GM21528 (cell line): ENCODE data around the gene AK5.
"Not testable (repeated sequence)": the region's sequence is repeated elsewhere in the genome, so short reads cannot be mapped to it uniquely, and the experiment has no call there.

Source experiments
- ATAC-seq: cut with Tn5 transposase; IDR thresholded peaks from one replicate; pipeline ENCODE4 v1.9.1; 2021; ENCODE audit warnings: mild to moderate bottlenecking, moderate library complexity; ENCODE audit not compliant: unreplicated experiment, low FRiP score

The AK5 gene

DNA sequence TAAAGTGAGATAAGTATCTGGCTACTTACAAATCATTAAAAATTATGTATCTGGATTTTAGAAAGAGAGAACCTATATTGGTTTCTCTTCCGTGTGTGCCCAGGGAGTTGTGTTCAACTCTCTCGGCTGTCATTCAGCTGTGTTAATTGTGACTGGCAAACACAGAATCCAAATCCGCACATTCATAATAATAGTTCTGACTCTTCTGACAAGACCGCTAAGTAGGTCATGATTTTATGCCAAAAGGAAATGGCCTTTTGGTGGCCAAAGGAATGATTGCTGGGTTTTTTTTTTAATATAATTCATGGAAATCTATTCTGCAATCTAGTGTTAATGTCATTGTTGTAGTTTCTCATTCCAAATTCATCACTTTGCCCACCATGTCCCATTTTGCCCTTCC, 110.7 kb downstream of the AK5 start:
- ATAC-seq, result no peak

DNA sequence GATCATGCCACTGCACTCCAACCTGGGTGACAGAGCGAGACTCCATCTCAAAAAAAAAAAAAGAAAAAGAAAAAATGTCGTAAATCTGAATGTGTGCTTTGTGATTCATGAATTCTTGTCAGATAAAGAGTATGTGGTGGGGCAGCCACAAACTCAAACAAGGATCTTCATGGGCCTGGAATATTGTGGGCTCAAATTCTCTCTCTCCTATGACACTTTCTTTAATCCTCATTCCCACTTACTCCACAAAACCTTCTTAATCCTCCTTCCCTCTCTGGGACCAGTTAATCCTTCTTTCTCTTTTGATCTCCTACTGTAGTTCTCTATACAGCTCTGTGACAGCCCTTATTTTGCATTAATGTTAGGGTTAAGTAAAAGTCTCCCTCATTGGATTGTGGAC, 112.3 kb downstream of the AK5 start:
- no peak for ATAC-seq

DNA sequence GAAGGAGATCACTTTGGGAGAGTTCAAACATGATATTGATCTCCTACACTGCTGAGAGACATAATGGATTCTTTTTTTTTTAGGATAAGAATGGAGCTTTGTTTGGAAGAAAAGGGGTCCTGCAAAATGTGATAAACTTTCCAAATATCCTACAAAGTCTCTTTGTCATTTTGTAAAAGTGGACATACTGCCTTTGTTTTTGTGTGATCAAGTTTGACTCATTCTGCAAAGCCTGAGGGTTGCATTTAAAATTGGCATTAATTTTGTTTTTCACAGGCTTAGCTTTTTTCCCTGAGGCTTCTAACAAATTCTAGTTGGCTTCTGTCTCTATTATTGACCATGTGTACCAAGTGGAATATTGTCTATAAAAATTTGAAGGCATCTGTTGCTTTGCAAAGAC, 113.2 kb downstream of the AK5 start:
- no peak for ATAC-seq

DNA sequence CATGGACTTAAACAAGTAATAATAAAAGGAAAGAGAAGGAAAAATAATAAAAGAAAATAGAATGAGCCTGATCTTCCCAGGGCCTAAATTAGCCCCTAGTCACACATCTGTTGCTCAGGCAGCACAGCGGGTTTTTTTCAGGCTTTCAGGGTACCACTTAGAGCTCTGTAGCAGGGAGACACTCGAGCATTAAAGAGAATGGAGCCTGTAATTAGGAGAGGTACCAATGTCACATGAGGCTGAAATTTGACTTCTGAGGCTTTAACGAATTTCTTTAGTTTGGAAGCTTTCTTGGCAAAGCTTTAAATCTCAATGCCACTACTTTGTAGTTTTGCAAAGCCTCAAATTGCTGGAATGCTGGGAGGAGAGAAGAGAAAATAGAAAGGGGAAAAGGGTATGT, 116.3 kb downstream of the AK5 start:
- no peak for ATAC-seq

DNA sequence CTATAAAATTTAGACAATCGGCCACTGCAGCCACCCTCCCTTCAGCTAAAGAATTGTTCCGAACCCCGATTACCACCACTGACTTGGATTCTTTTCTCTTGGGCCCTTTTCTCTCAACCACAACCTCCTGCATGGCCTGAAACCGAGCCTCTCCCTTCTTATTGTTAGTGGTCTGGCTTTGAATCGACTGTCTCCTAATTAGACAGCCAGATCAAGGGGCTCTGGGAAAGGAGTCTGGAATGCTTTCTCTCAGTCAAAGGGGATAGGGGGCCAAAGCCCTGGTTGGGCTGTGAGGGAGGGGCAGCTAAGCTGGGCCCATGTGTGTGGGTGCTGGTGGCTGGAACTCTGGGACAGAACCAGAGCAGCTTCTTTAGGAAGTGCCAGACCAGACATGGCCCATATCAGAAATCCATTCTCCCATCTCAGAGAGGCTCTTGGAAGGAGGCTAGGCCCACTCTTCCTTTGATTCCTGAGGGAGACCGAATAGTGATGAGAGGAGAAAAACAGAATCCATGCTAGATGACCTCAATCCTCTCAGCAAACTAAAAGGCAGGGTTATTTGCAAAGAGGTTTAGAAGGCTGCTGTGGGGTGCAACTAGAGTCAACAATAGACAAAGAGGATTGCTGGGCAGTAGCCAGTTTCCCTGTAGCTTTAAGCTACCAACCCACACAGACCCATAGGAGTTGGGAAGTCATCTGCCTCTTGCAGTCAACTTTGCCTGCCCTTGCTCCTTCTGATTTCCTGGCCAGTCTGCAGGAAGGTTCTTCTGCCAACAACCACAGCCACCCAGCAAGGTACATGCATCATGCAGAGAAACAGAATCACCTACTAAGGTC, 117.6 kb downstream of the AK5 start:
- no peak for ATAC-seq

DNA sequence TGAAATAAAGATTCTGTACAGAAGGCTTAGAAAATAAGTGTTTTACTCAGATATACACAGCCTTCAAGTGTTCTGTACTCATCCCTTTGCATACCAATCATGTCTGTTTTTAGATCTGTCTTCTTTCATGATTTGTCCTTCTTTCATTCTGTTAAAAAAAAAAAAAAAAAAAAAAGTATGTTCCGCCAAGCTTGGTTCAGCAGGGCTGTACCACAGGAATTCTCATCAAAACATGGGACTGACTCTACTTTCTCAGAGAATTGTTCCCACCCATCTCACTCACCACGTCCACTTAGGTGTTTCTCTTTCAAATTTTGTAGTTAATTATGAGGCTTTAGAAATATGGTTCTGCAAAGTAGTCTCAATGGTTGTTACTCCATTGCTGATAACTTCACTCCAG, 119.0 kb downstream of the AK5 start:
- no peak for ATAC-seq

DNA sequence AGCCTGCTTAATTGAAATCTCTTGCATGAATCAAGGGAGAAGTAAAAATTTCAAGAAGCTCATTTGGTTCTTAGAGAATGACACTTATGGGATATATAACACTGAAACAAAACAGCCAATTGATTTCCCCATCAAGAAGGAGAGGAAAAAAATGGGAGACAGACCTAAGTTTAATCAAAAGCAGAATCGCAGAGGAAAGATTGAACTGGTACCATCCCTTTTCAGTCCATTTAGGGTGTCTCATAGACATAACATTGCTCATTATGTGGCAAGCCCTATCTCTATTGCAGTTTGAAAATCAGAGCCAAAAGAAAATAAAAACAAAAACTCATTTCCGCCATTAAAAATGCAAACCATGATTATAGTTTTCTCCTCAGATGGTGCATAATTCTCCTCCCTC, 119.6 kb downstream of the AK5 start:
- no peak for ATAC-seq

DNA sequence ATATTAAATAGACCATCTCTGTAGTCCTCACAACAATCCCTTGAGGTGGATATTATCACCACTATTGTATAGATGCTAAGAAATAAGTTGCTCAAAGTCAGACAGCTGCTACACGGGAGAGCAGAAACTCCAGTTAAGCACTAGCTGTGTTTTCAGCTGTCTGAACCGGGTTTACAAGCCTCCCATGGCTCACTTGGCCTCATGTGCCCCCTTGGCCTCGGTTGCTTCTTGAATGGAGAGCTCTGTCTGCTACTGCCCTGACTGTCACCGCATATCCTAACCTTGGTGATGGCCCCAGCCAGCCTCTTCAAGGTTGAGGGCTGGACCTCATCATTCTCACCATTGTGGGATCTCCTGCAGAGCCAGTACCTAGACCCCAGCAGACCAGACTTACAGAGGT, 123.4 kb downstream of the AK5 start:
- ATAC-seq, result no peak

DNA sequence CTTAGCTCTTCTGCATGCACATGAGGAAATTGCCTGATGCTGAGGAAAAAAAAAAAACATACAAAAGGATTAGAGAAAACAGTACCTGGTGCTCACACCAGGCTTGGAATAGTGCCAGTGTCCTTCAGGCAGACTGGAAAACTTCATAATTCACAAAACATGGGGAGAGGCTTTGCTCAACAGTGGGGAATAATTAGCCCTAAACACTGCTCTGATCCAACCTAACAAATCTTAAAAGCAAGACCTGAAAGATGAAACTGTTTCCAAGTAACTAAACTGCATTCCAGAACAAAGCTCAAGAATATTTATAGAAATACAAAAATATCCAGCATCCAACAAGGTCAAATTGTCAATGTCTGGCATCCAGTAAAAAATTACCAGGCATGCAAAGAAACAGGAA, 124.8 kb downstream of the AK5 start:
- no peak for ATAC-seq

DNA sequence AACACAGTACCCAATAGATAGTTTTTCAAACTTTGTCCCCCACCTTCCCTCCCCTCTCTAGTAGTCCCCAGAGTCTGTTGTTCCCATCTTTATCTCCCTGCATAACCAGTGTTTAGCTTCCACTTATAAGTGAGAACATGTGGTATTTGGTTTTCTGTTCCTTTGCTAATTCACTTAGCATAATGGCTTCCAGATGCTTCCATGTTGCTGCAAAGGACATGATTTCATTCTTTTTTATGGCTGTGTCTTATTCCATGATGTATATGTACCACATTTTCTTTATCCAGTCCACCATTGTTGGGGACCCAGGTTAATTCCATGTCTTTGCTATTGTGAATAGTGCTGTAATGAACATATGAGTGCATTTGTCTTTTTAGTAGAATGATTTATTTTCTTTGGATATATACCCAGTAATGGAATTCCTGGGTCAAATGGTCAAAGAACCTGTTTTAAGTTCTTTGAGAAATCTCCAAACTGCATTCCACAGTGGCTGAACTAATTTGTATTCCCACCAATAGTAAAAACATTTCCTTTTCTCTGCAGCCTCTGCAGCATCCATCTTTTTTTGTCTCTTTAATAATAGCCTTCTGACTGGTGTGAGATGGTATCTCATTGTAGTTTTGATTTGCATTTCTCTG, 126.0 kb downstream of the AK5 start:
- ATAC-seq, result no peak

DNA sequence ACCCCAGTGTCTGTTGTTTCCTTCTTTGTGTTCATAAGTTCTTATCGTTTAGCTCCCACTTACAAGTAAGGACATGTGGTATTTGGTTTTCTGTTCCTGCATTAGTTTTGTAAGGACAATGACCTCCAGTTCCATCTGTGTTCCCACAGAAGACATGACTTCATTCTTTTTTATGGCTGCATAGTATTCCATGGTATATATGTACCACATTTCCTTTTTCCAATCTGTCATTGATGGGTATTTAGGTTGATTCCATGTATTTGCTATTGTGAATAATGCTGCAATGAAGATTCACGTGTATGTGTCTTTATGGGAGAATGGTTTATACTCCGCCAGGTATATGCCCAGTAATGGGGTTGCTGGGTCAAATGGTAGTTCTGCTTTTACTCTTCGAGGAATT, 127.1 kb downstream of the AK5 start:
- not testable (repeated sequence) for ATAC-seq

DNA sequence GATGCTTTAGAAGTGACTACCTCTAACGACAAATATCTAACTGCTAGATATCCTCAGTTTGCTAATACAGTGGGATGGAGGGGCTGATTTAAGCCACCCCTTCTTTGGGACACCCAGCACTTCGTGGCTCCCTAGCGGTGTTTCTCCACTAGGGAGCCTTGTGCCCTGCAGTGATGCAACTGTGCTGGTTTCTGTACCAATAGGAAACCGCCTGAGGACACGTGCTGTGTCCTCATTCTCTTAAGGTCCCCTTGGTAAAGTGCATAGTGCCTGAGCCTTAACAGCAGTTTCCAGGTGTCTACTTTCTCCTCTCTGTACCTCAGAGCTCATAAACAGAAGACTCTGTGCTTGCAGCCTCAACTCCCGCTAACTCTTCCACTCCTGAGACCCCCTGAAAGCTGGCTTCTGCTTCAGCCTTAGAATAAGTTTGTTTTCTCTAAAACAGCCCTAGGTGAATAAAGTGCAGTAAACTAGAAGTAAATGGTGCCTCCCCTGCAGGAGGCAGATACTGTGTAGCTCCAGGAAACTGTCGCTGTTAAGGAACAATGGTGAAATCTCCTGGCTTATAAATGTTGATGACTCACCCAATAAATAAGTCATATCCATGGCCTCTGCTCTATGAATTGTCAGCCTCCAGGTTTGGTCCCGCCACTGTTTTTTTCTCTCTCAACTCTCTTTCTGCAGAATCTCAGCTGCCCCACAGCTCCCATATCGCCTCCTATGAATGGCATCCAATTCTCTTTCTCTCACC, 130.4 kb downstream of the AK5 start:
- no peak for ATAC-seq

DNA sequence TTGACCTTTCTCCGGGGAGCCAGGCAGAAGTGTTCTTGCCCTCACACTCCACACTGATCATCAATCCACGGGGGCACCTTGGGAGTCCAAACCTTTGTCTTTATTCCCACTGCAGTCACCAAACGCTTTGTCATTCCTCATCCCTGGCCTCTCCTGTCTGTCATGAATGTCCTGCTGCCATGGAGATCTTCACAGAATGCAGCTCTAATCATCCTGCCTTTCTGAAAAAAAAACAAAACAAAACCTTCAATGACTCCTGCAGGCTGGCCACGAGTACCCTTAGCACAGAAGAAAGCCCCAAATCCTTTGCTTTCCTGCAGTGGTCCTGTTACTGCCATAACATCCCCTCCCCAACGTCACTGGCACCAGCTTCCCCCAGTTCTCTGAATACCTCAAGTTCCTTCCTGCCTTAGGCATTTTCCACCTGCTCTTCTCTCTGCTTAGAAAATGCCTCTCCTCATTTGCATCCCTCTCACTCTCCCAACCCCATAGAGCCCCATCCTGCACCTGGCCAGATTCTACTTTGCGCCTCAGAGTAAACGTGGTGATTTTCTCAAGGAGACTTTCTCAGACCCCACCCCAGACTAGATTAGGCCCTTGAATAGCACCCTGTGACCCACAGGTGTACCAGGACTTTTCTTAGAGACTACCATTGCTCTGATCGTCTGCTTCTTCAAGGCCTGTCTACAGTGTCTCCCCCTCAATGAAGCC, 131.2 kb downstream of the AK5 start:
- ATAC-seq, result peak; percentile 56

DNA sequence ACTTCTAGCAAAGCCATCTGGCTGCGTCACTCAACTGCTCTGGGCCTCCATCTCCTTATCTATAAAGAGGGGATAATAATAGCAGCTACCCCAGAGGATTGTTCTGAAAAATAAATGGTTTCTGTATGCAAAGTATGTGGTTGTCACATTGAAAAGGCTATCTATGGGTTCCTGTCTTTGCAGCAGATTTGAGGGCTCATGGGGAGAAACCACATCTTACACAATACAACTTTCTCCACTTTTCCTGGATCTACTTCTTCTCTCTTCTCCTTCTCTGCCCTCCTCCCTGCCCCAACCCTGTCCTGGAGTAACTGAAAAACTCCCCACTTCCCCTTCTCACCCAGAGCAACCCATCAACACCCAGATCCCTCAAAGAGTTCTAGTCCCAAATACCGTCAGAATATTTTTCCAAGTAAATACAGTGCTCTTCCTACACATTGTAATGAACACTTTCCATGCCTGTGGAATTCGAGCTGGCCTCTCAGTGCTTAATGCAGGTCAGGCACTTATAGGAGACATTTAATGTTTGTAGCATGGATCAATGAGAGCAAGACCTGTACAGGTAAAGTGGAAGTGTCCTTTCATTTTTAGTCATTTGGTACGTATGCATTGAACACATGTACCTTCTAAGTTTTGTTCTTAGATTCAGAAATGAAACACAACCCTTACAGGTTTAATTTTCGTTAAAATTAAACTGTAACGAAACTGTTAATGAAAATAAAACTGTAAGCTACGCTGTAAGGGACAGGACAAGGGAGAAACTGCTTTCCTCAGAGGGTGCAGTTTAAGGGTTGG, 131.9 kb downstream of the AK5 start:
- ATAC-seq, result peak; percentile 97

DNA sequence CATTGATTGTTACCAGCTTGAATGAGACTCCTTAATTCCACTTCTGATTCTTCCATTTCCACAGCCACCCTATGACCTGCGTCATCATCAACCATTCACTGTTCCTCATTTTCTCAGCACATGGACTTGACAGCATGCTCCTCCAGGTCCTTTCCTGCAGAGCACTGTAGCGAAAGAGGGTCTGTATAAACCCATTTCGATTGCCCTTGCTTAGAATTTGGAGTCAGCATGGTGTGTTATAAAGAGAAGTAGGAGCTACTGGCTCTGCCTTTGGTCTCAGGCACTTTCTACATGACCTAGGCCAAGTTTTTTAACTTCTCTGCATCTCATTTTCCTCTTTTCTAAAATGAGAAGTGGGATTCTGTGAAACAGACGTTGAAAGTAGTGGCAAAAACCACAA, 133.8 kb downstream of the AK5 start:
- ATAC-seq, result no peak

DNA sequence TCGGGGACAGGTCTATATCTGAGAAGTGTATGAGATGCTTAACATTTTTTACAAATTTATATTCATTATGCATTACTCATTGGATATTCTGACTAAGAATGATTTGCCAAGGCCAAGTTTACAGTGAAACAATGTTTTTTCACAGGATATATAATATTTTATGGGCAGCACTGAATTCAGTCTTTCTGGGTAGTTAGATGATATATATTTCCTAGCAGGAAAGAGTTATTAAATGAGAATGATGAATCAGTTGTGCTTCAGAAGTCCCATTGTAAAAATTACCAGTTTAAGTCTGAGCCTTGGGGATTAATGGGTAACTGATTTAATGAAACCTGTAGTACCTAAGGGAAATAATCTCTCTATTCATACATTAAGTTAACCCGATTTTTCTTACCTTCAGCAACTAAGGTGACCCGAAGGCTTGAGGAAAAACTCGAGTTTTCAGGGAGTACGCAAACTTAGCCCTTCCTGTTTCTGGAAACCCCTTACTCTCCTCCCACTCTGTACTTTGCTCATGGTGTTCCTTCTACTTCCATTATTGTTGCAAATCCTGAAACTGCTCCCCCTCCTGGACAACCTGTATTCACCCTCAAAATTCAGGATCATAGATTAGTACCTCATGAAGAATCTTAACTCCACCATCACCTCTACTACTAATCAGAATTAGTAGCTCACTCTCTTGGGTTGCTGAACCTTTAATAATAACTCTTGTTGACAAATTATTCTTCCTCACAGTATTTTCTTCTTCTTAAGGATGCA, 135.1 kb downstream of the AK5 start:
- ATAC-seq, result no peak

DNA sequence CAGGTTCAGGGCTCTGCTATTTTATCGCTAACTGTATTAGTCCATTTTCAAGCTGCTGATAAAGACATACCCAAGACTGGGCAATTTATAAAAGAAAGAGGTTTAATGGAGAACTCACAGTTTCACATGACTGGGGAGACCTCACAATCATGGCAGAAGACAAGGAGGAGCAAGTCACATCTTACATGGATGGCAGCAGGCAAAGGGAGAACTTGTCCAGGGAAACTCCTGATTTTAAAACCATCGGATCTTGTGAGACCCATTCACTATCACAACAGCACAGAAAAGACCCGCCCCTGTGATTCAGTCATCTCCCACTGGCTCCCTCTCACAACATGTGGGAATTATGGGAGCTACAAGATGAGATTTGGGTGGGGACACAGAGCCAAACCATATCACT, 136.2 kb downstream of the AK5 start:
- not testable (repeated sequence) for ATAC-seq

DNA sequence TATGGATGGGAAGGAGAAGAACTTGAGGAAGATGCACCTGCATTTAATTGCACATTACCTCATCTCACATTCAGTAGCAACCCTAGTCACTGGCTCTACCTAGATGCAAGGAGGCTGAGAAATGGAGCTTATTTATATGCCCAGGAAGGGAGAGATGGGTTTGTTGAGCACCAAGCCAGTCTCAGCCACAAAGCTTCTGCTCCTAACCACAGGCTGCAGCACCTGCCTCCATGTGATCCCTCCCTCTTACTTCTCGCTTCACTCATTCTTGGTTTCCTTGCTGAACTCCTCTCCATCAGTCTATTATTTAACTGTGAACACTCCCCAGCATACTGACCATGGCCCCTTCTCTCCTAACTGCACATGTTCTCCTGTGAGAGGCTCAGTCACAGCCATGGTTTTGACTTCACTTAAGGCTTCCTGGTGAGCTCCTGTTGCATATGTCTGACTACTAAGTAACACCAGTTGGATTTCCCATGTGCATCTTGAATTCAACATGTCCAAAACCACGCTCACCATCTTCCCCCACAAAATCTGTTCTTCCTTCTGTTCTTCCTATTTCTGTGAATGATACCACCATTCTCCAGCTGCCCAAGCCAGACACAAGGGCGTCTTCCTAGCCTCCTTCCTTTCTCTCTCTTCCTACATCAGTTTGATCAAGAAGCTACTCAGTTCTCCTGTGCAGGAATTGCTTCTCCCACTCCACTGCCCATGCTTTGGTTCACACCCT, 139.8 kb downstream of the AK5 start:
- ATAC-seq, result peak; percentile 92

DNA sequence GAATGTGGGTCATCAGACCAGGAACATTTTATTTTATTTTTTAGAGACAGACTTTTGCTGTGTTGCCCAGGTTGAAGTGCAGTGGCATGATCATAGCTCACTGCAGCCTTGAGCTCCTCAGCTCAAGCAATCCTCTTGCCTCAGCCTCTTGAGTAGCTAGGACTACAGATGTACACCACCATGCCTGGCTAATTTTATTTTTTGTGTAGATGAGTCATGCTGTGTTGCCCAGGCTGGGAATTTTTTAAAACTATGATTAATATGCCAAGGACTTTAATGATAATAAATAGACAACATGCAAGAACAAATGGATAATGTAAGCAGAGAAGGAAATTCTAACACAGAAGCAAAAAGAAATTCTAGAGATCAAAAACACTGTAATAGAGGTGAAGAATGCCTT, 142.4 kb downstream of the AK5 start:
- ATAC-seq, result no peak
